ENCODE results near the gene SLC8B1. TPM values are rescaled to one million over a fixed set of nuclear protein-coding genes. Genes with fewer than 3 reads are reported as not detected.

The SLC8B1 gene
- total RNA-seq, 6 experiments from 2014 or later = 5.8 to 6.7 (median 6.3) TPM

GRCh38 chr12:113345318-113345717, 10.4 kb upstream of the SLC8B1 start:
- DNase-seq = no peak
- H3K27ac Mint-ChIP-seq = no peak overlapping the region
- H3K9me3 Mint-ChIP-seq = no peaks in the 10 kb centered on the region
- no peaks in the 10 kb centered on the region for H3K4me1 Mint-ChIP-seq (ENCODE audit: low read depth)
- H3K4me3 Mint-ChIP-seq = no peak overlapping the region
- no peak for TF ChIP-seq CTCF (IDR thresholded peaks at IDR 0.05)
- no peaks in the 10 kb centered on the region for H3K36me3 Mint-ChIP-seq (ENCODE audit: low read depth)
- peaks cover 8% of the 10 kb centered on the region for H3K27me3 Mint-ChIP-seq (ENCODE audit: insufficient read depth)

GRCh38 chr12:113341535-113341934, 6.6 kb upstream of the SLC8B1 start:
- H3K27me3 Mint-ChIP-seq (ENCODE audit: insufficient read depth) = peaks cover 8% of the 10 kb centered on the region
- no peak for DNase-seq
- no peak for TF ChIP-seq CTCF (IDR thresholded peaks at IDR 0.05)
- H3K27ac Mint-ChIP-seq = no peak overlapping the region
- no peaks in the 10 kb centered on the region for H3K36me3 Mint-ChIP-seq (ENCODE audit: low read depth)
- no peaks in the 10 kb centered on the region for H3K4me1 Mint-ChIP-seq (ENCODE audit: low read depth)
- H3K4me3 Mint-ChIP-seq = no peak overlapping the region
- no peaks in the 10 kb centered on the region for H3K9me3 Mint-ChIP-seq

GRCh38 chr12:113340061-113340460, 5.2 kb upstream of the SLC8B1 start:
- Mint-ChIP-seq H3K4me1 (ENCODE audit: low read depth) (no peaks in the 10 kb centered on the region), H3K27me3 (ENCODE audit: insufficient read depth) (peaks cover 8% of the 10 kb centered on the region), H3K9me3 (no peaks in the 10 kb centered on the region), H3K4me3 (no peak overlapping the region), H3K36me3 (ENCODE audit: low read depth) (no peaks in the 10 kb centered on the region), H3K27ac (no peak overlapping the region)
- no peak for DNase-seq
- TF ChIP-seq CTCF (IDR thresholded peaks at IDR 0.05) = no peak

- Mint-ChIP-seq H3K27ac (no peak overlapping the region), H3K27me3 (ENCODE audit: insufficient read depth) (peaks cover 8% of the 10 kb centered on the region), H3K4me3 (no peak overlapping the region), H3K36me3 (ENCODE audit: low read depth) (no peaks in the 10 kb centered on the region), H3K4me1 (ENCODE audit: low read depth) (peaks cover 3% of the 10 kb centered on the region), H3K9me3 (no peaks in the 10 kb centered on the region)
- no peak for TF ChIP-seq CTCF (IDR thresholded peaks at IDR 0.05)
- no peak for DNase-seq
Measured at GRCh38 chr12:113339540-113339939, 4.6 kb upstream of the SLC8B1 start.

- no peaks in the 10 kb centered on the region for H3K9me3 Mint-ChIP-seq
- H3K27me3 Mint-ChIP-seq (ENCODE audit: insufficient read depth) = no peaks in the 10 kb centered on the region; the same call in 1 of the 2 replicates
- H3K27ac Mint-ChIP-seq = peak overlapping the region; percentile 34; the same call in 1 of the 2 replicates
- DNase-seq = no peak
- TF ChIP-seq CTCF (IDR thresholded peaks at IDR 0.05) = no peak
- H3K4me1 Mint-ChIP-seq (ENCODE audit: low read depth) = peaks cover 22% of the 10 kb centered on the region
- H3K36me3 Mint-ChIP-seq (ENCODE audit: low read depth) = no peaks in the 10 kb centered on the region
- H3K4me3 Mint-ChIP-seq = peak overlapping the region; percentile 92
Measured at GRCh38 chr12:113333877-113334785, 778 bp downstream of the SLC8B1 start.
